ENCODE measurements around the gene SYNGR3.
A peak's percentile ranks its signal among the peaks of the same experiment; 100 is the strongest.
"Not testable (repeated sequence)": the region's sequence is repeated elsewhere in the genome, so short reads cannot be mapped to it uniquely, and the experiment has no call there.

SYNGR3 gene

GRCh38 chr16:1950559-1950958, 39.2 kb upstream of the SYNGR3 start:
- H3K4me3 ChIP-seq (ENCODE audit: low read depth, low read length), result no peak overlapping the region
- no peak for TF ChIP-seq CTCF (IDR thresholded peaks at IDR 0.05; ENCODE audit: control insufficient read depth, extremely low read depth, insufficient read depth)
- no peak for DNase-seq (ENCODE audit: low read depth)

DNA sequence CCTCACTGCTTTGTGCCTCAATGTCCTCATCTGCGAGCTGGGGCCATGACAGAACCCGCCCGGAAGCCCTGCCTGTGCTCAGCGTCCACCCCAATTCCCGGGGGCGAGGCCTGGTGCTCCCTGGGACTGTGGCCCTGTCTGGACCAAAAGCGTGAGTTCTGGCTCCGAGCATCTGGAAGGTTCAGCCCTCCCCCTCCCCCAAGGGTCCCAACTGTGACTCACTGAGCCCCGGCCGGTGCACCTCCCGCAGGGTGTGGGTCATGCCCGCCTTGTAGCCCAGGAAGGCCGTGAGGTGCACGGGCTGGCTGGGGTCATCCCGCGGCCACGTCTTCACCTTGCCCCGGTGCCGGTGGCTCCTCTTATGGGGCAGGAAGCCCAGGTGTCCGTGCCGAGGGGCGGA, 36.0 kb upstream of the SYNGR3 start:
- no peak for TF ChIP-seq CTCF (IDR thresholded peaks at IDR 0.05; ENCODE audit: control insufficient read depth, extremely low read depth, insufficient read depth)
- no peak overlapping the region for H3K4me3 ChIP-seq (ENCODE audit: low read depth, low read length)
- no peak for DNase-seq (ENCODE audit: low read depth)

DNA sequence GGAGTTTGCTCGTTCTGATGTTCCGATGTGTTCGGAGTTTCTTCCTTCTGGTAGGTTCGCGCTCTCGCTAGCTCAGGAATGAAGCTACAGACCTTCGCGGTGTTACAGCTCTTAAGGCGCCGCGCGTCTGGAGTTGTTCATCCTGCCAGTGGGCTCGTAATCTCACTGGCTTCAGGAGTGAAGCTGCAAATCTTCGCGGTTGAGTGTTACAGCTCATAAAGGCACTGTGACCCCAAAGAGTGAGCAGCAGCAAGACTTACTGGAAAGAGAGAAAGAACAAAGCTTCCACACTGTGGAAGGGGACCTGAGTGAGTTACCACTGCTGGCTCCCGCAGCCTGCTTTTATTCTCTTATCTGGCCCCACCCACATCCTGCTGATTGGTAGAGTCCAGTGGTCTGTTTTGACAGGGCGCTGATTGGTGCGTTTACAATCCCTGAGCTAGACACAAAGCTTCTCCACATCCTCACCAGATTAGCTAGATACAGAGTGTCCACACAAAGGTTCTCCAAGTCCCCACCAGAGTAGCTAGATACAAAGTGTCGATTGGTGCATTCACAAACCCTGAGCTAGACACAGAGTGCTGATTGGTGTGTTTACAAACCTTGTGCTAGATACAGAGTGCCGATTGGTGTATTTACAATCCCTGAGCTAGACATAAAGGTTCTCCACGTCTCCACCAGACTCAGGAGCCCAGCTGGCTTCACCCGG, 32.2 kb upstream of the SYNGR3 start:
- not testable (repeated sequence) for DNase-seq (ENCODE audit: low read depth); H3K4me3 ChIP-seq (ENCODE audit: low read depth, low read length)

- not testable (repeated sequence) for DNase-seq (ENCODE audit: low read depth); H3K4me3 ChIP-seq (ENCODE audit: low read depth, low read length)
These were observed 31.7 kb upstream of the SYNGR3 start for GRCh38 chr16:1958143-1958491.

- TF ChIP-seq CTCF (IDR thresholded peaks at IDR 0.05; ENCODE audit: control insufficient read depth, extremely low read depth, insufficient read depth), result no peak
- H3K4me3 ChIP-seq (ENCODE audit: low read depth, low read length), result no peak overlapping the region; the same call in 1 of the 2 replicates
- DNase-seq (ENCODE audit: low read depth), result no peak
These were observed 31.0 kb upstream of the SYNGR3 start for GRCh38 chr16:1958715-1959268.

GRCh38 chr16:1959269-1960039, 30.3 kb upstream of the SYNGR3 start, which contains the start of gene NDUFB10:
NDUFB10 (plus strand) TSS chr16:1959538; CDS start chr16:1959625, 87 bp downstream.
- peak within 1 kb of the TSS; percentile 88 for H3K4me3 ChIP-seq (ENCODE audit: low read depth, low read length)
- DNase-seq (ENCODE audit: low read depth), result peak; percentile 77
- TF ChIP-seq CTCF (IDR thresholded peaks at IDR 0.05; ENCODE audit: control insufficient read depth, extremely low read depth, insufficient read depth), result peak; percentile 85

DNA sequence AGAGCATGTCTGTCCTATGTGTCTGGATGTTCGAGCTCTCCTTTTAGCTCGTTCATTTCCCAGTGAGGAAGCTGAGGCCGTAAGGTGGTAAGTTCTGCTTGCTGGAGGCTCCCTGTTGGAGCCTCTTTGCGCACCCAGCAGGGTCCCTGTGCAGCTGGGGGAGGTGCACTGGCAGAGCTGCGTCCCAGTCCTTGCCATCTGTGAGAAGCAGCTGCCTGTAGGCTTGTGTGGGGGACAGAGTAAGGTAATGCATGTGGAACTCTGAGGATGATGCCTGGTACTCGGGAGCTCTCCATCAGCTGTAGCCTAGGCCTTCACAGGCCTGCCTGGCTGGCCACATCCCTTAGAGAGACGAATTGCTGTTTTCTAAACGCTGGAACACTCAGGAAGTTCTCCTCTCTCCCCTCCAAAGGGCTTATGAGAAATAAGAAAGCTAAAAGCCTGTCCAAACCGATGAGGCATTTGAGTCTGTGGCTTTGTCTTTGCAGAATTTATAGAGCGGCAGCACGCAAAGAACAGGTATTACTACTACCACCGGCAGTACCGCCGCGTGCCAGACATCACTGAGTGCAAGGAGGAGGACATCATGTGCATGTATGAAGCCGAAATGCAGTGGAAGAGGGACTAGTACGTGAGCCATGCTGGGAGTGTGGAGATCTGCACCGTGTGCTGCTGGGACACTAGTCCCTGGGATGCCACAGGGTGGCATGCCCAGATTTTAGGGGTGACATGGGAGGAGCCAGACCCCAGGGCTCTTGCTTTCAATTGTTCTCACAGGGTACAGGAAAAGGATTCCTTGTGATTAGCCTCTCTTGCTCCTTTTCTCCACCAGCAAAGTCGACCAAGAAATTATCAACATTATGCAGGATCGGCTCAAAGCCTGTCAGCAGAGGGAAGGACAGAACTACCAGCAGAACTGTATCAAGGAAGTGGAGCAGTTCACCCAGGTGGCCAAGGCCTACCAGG, 28.8 kb upstream of the SYNGR3 start:
- DNase-seq (ENCODE audit: low read depth), result no peak
- no peak for TF ChIP-seq CTCF (IDR thresholded peaks at IDR 0.05; ENCODE audit: control insufficient read depth, extremely low read depth, insufficient read depth)
- H3K4me3 ChIP-seq (ENCODE audit: low read depth, low read length), result peak overlapping the region; percentile 88
